ENCODE measurements around the gene PLA2G5.

DNA sequence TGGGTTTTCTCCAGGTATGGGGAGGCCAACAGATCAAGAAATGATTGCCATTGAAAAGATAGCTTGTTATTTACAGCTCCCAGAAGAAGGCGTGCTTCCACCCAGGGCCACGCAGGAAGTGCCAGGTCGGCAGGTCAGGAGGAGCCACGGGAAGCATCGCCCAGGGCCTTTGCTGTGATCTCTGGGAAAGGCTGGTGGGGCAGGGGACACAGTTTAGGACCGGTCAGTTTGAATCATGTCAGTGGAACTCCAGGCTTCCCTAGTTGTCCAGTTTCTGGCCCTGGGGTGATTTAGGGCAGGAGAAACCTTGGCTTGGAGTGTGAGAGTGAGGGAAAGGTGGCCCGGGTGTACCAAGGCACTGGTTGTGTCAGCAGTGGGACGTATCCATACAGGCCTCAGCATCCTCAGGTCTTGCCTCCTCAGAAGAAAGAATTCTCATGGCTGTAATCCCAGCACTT, 11.4 kb downstream of the PLA2G5 start:
- no peak for TF ChIP-seq CTCF (IDR thresholded peaks at IDR 0.05; ENCODE audit: low read depth, low read length)
- TF ChIP-seq EZH2phosphoT487 (IDR thresholded peaks at IDR 0.05; ENCODE audit: low read depth) = no peak
